ENCODE results near the gene NAT8L.

DNA sequence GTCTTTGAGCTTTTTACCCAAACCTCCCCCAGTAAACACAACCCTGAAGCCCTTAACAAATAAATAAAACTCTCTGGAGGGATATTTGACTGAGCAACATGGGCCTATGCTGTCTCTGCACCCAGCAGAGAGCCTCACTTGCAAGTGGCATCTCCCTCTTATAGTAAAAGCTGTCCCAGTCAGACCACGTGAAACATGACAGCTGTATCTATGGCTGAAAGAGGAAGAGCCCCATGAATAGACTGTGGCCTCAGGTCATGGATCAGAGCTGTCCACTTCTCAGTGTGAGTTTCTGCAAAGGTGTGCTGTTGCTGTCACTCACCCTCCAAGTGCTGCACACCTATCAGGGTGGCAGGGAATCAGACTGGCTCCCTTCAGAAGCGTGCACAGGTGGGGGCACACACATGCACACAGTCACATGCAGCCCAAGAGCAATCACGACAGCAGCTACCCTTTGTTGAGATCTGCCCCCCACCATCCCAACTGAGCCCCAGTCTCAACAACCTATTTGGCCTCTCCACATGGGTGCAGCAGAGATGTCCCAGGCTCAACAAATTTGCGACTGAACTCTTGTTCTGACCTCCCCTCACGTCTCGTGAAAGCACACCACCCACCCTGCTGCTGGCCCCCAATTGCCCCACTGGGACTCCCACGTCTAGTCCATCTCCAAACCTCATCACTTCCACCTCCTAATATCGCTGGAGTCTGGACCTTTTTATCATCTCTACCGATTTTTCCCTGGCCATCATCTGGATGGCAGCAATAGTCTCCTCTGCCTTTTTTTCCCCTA, 45.6 kb downstream of the NAT8L start:
- TF ChIP-seq, protein P1, sequence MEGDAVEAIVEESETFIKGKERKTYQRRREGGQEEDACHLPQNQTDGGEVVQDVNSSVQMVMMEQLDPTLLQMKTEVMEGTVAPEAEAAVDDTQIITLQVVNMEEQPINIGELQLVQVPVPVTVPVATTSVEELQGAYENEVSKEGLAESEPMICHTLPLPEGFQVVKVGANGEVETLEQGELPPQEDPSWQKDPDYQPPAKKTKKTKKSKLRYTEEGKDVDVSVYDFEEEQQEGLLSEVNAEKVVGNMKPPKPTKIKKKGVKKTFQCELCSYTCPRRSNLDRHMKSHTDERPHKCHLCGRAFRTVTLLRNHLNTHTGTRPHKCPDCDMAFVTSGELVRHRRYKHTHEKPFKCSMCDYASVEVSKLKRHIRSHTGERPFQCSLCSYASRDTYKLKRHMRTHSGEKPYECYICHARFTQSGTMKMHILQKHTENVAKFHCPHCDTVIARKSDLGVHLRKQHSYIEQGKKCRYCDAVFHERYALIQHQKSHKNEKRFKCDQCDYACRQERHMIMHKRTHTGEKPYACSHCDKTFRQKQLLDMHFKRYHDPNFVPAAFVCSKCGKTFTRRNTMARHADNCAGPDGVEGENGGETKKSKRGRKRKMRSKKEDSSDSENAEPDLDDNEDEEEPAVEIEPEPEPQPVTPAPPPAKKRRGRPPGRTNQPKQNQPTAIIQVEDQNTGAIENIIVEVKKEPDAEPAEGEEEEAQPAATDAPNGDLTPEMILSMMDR (IDR thresholded peaks at IDR 0.05; ENCODE audit: insufficient read depth, low read depth, low read length), result no peak
- TF ChIP-seq EZH2 (IDR thresholded peaks at IDR 0.05; ENCODE audit: insufficient read depth, low read length), result no peak

Measured in astrocyte (in vitro differentiated cells and primary cell).